Measurements from ENCODE around the gene PHACTR3. TPM values are rescaled to one million over a fixed set of nuclear protein-coding genes. Genes with fewer than 3 reads are reported as not detected.

The PHACTR3 gene
- total and polyA plus RNA-seq, 4 donors = 0.14 to 0.42 (median 0.17) TPM

GRCh38 chr20:59678951-59679350 lies 74.6 kb downstream of the PHACTR3 start:
- no peak for DNase-seq (ENCODE audit: low spot score)
- WGBS = 61% methylated on average over 8 of the region's 8 CpGs
- H3K36me3 ChIP-seq (ENCODE audit: control insufficient read depth in 4 of 4, insufficient read depth in 3 of 4, low read depth in 1 of 4, low read length in 3 of 4) = no peaks in the 10 kb centered on the region
- peaks cover 2 to 6% (median 4%) of the 10 kb centered on the region in 4 donors for H3K27me3 ChIP-seq (ENCODE audit: control insufficient read depth in 4 of 4, insufficient read depth in 4 of 4, low read length in 3 of 4)
- no peak overlapping the region for H3K27ac ChIP-seq (ENCODE audit: low read depth in 1 of 2, low read length in 2 of 2)
- no peaks in the 10 kb centered on the region for H3K9me3 ChIP-seq (ENCODE audit: control insufficient read depth in 4 of 4, low read length in 3 of 4)
- TF ChIP-seq REST (IDR thresholded peaks at IDR 0.05) = no peak
- no peak for TF ChIP-seq RAD21 (IDR thresholded peaks at IDR 0.05)
- no peak for TF ChIP-seq NR2F2 (IDR thresholded peaks at IDR 0.05)
- H3K4me3 ChIP-seq (ENCODE audit: low read depth in 1 of 3, low read length in 3 of 3) = no peak overlapping the region
- no peak overlapping the region for H3K9ac ChIP-seq (ENCODE audit: low read depth in 1 of 2, low read length in 2 of 2)
- H3K4me1 ChIP-seq (ENCODE audit: control insufficient read depth in 4 of 4, insufficient read depth in 4 of 4, low read length in 3 of 4) = no peaks in the 10 kb centered on the region

- no peak for TF ChIP-seq SP1 (IDR thresholded peaks at IDR 0.05)
- WGBS = 85% methylated on average over 9 of the region's 9 CpGs
- no peak overlapping the region for H3K9ac ChIP-seq (ENCODE audit: low read depth in 1 of 2, low read length in 2 of 2)
- no peaks in the 10 kb centered on the region for H3K36me3 ChIP-seq (ENCODE audit: control insufficient read depth in 4 of 4, insufficient read depth in 3 of 4, low read depth in 1 of 4, low read length in 3 of 4)
- peaks cover 2 to 6% (median 4%) of the 10 kb centered on the region in 4 donors for H3K27me3 ChIP-seq (ENCODE audit: control insufficient read depth in 4 of 4, insufficient read depth in 4 of 4, low read length in 3 of 4)
- H3K4me1 ChIP-seq (ENCODE audit: control insufficient read depth in 4 of 4, insufficient read depth in 4 of 4, low read length in 3 of 4) = no peaks in the 10 kb centered on the region
- no peaks in the 10 kb centered on the region for H3K9me3 ChIP-seq (ENCODE audit: control insufficient read depth in 4 of 4, low read length in 3 of 4)
- H3K4me3 ChIP-seq (ENCODE audit: low read depth in 1 of 3, low read length in 3 of 3) = no peak overlapping the region
- H3K27ac ChIP-seq (ENCODE audit: low read depth in 1 of 2, low read length in 2 of 2) = no peak overlapping the region
- DNase-seq (ENCODE audit: low spot score) = no peak
These were observed 75.9 kb downstream of the PHACTR3 start for GRCh38 chr20:59680148-59680650.

- peaks cover 2 to 6% (median 4%) of the 10 kb centered on the region in 4 donors for H3K27me3 ChIP-seq (ENCODE audit: control insufficient read depth in 4 of 4, insufficient read depth in 4 of 4, low read length in 3 of 4)
- H3K36me3 ChIP-seq (ENCODE audit: control insufficient read depth in 4 of 4, insufficient read depth in 3 of 4, low read depth in 1 of 4, low read length in 3 of 4) = no peaks in the 10 kb centered on the region
- no peak overlapping the region for H3K27ac ChIP-seq (ENCODE audit: low read depth in 1 of 2, low read length in 2 of 2)
- WGBS = 76% methylated on average over 1 of the region's 1 CpG
- TF ChIP-seq YY1 (IDR thresholded peaks at IDR 0.05) = no peak
- TF ChIP-seq HNF4G (IDR thresholded peaks at IDR 0.05) = no peak
- TF ChIP-seq TAF1 (conservative IDR thresholded peaks at IDR 0.05) = no peak
- TF ChIP-seq FOXA1 (IDR thresholded peaks at IDR 0.05) = no peak
- TF ChIP-seq CTCF (IDR thresholded peaks at IDR 0.05; ENCODE audit: low read depth, low read length, missing input control) = no peak
- TF ChIP-seq ZBTB33 (IDR thresholded peaks at IDR 0.05) = no peak
- no peak for TF ChIP-seq RAD21 (IDR thresholded peaks at IDR 0.05)
- TF ChIP-seq REST (IDR thresholded peaks at IDR 0.05) = no peak
- no peak for TF ChIP-seq EGR1 (IDR thresholded peaks at IDR 0.05; ENCODE audit: low read depth in 2 of 2)
- TF ChIP-seq SP1 (IDR thresholded peaks at IDR 0.05) = no peak
- no peak for TF ChIP-seq HNF4A (conservative IDR thresholded peaks at IDR 0.05)
- no peak for TF ChIP-seq NR2F2 (IDR thresholded peaks at IDR 0.05)
- TF ChIP-seq GABPA (IDR thresholded peaks at IDR 0.05 in 1 of 2, conservative IDR thresholded peaks at IDR 0.05 in 1 of 2) = no peak
- H3K4me3 ChIP-seq (ENCODE audit: low read depth in 1 of 3, low read length in 3 of 3) = no peak overlapping the region
- no peak for DNase-seq (ENCODE audit: low spot score)
- H3K9ac ChIP-seq (ENCODE audit: low read depth in 1 of 2, low read length in 2 of 2) = no peak overlapping the region
- no peaks in the 10 kb centered on the region for H3K9me3 ChIP-seq (ENCODE audit: control insufficient read depth in 4 of 4, low read length in 3 of 4)
- H3K4me1 ChIP-seq (ENCODE audit: control insufficient read depth in 4 of 4, insufficient read depth in 4 of 4, low read length in 3 of 4) = no peaks in the 10 kb centered on the region
These were observed 76.5 kb downstream of the PHACTR3 start for GRCh38 chr20:59680852-59681251.

Data from liver (tissue), 9 donors.